ENCODE data around the gene MBNL2.

Gene MBNL2

DNA sequence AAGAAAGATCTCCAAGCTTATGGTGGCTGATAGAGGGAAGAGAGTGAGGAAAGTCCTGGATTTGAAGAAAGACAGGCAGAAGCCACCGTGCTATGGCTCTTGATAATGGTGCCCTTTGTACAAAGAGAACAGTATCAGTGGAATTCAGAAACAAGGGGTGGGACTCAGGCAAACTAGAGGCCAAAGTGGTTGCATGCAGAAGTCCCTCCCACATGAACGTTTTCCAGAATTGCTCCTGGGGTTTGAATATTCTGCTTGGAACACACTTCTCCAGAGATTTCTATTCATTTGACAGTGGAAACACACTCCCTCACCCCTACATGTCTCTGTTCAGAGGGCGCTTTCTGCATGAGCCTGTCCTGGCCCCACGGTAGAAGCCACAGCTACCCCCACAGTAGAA is 10.1 kb upstream of the MBNL2 start:
- DNase-seq = no peak

DNA sequence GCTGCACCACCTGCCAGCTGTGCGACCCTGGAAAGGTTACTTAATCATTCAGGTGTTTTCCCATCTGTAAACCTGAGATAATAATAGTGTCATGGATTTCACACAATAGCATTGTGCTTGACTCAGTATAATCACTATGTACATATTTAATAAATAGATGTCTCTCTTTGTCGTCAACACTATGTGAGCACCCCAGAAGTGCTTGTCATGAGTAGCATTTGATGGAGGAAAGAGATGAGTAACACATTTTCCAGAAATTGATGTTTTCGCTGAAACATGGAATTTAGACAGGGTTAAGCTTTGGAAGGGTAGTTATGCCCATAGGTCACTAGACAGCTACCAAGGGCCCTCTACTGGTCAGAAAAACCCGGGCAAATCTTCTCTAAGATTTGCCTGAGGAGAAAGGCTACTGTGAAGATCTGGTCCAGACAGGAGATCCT is 9.5 kb upstream of the MBNL2 start:
- no peak for DNase-seq

DNA sequence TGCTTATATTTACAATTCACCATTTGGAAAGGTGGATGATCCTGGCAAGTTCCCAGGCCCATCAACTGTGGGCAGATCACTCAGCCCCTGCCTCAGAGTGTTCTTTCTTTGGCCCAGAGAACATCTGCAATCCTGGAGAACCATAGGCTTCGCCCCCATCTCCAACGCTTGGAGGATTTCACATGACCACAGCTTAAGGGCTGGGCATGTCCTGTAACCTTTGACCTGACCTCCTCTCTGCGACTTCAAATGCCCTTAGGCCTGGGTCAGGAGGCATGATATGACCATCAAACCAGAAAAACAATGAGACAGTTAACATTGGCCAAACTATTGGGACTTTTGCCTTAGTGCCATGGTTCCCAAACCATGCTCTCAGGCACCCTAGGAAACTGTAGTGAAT is 7.2 kb upstream of the MBNL2 start:
- no peak for DNase-seq

GRCh38 chr13:97215325-97215724 is 6.8 kb upstream of the MBNL2 start:
- DNase-seq = no peak

GRCh38 chr13:97219226-97219625 is 2.9 kb upstream of the MBNL2 start:
- no peak for DNase-seq

- DNase-seq = no peak
Observed at GRCh38 chr13:97220151-97220900, 1.8 kb upstream of the MBNL2 start.

GRCh38 chr13:97221046-97221445 is 1.1 kb upstream of the MBNL2 start:
- no peak for DNase-seq

DNA sequence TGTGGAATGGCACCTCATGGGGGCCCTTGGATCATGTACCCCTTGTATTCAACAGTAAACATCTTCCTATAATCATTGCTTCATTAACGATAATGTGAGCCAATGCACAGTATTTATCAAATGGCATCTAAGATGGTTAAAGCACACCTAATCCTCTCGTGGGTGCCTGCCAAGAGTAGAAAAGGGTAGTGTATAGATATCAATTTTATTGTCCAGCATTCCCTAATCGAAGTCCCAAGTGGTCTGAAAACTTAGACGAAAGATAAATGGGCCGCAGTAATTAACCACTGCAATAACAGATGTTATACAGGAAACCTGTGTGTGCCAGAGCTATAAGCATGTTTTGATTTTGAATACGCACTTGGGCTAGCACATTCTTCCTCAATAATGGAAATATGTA is 667 bp upstream of the MBNL2 start:
- no peak for DNase-seq

- no peak for DNase-seq
Observed at GRCh38 chr13:97223037-97223710, 1.0 kb downstream of the MBNL2 start.

DNA sequence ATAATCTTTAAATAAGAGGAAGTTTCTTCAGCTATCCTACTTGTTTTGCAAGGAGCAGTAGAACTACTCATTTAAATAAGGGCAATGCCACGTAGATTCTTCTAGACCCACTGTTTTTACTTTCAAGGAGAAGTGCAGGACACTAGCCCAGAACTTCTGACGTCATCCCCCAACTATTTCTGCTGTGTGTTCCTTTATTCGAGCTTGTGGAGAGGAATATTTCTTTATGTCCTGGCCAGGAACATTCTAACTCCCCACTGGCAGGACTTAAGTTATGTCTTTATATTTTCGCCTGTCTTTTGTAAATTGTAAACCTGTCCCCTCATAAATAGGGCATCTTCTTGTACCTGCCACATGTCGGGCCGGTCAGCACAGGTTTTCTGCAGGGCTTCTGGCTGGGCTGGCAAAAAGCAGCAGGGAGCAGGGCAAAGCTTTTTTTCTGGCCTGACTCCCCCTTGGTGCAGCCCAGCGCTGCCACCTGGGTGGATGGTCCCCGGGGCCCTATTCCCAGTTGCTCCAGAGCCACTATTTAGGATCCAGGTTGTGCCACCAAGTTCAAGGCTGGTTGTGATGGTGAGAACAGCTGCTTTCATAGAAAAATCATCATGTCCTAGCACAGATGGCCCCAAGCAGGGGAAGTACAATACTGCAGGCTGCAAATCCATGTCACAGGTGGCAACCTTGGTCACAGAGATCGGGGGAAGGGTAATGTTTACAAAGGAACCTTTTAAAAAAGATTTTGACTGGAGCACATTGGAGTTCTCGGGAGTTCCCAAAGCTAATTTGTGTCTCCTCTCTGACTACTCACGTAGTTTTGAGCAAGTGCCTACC is 1.8 kb downstream of the MBNL2 start:
- DNase-seq = no peak

DNA sequence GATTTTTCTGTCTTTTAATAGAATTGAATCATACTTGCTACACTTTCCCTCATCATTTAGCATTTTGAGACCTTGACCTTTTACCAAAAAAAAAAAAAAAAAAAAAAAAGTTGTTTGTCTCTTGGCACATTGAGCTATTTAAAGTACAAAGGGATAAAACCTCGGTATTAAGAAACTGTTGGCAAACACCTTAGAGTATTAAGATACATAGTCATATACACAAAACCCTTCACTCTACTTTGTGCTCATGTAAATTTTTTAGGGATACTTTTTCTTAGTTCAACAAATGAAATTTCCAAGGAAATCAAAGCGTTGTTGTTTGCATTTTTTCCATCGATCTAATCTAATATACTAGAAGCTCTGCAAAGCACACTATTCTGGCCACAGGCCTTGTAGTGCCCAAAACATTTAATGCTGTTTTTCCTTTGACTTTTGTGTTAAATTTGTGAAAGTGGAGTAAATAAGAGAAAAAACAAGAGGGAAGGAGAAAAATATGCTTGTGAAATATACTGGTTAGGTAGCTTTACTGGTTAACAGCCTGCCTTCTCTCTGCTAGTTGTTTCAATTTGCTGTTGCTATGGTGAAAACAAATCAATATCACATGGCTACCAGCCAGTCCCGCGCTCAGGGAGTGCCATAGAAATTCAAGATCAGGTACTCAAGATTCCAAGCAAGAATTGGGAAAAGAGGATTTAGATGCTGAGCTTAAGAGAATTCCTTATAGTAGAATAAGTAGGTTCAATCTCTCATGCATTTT is 2.6 kb downstream of the MBNL2 start:
- DNase-seq = no peak

GRCh38 chr13:97225533-97225932 is 3.4 kb downstream of the MBNL2 start:
- no peak for DNase-seq

DNA sequence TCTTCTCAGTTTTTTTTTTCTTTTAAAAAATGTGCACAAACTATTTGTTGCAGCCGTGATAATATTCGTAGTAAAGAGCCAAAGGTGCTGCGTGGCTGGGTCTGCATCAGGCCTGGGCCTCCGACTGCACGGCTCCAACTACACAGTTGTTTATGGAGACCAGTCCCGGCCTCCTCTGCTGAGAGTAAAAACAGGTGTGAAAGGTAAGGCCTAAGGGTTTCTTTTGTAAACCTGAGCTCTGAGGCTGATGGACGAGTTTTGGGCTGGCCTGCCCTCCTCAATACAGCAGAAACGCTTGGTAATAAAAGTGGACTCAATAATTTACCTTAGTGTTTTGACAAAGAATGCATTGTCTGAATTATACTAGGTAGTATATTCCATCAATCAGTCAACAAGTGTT is 3.9 kb downstream of the MBNL2 start:
- DNase-seq = no peak

DNA sequence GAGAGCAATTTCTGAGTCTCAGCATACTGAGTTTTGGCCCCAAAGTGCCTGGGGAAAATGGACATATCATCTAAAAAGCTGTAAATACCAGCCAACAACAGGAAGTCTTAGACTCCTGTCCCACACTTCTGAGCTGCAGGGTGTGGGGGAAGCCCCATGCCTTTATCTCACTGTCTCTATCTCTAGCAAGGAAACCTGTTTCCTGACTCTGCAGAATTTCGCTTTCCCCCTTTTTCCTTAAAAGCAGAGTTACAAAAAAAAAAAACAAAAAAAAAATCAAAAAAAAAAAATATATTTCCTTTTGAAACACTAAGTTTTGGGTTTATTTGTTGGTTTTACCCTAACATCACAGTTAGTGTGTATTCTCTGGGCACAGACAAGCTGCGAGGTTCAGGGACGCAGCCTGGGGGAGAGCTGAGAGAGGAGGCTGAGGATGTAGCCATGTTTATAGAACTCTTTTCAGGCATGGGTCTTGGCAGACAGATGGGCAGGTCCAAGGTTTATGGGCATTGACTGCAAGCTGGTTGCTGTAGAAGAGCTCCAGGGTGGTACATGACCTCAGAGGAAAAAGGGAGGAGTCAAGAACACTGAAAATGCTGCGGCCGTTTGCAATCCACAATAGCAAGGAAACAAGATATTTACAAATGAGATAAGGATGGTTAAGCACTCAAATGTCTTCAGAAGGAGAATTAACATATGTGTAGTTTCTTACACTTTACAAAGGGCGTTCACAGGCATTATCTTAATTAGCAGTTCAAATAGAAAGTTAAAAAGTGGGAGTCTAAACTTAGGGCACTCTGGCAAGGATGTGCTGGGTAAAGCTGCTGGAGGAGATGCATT is 4.9 kb downstream of the MBNL2 start:
- DNase-seq = peak; percentile 25

- DNase-seq = no peak
Observed at GRCh38 chr13:97228850-97229521, 6.9 kb downstream of the MBNL2 start.

DNA sequence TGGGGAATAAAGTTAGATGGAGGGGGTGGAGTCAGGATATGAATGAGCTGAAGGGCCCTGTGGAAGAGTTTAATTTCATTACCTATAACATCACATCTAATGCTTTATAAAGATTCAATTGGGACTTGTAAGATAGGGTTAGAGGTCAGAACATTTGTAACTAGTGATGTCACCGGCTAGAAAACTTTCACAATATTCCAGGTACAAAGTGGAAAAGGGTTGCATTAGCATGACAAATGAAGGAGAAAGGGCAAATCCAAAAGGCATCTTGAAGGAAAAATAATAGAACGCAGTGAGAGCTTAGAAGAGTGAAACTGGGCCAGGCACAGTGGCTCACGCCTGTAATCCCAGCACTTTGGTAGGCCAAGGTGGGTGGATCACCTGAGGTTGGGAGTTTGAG is 7.6 kb downstream of the MBNL2 start:
- no peak for DNase-seq

DNA sequence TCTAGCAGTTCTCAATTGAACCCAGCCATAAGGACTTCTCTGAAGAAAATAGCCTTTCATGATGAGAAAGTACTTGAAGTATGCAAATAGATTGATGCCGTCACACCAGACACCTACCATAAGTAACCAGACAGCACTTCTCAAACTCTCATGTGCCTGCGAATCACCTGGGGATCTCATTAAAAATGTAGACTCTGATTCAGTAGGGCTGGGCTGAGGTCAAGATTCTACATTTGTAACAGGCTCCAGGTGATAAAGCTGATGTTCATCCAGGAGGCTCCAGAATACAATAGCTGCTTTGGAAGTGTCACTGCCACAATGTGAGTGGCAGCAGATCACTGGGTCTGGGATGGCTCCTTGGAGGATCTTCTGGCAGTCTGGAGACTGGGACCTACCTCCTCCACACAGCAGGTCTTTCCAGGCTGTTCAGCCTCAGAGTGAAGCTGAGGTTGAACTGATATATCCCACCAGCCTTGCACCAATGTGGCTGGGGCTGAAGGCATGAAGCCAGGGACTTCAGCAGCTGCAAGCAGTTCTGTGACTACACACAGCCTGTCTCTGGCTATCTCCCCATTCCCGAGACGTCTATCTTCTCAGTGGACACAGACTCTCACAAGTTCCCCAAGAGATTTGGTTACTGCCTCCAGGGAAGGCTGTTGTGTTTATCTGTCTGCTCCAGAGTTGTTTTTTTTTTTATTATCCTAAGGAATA is 9.1 kb downstream of the MBNL2 start:
- no peak for DNase-seq

DNA sequence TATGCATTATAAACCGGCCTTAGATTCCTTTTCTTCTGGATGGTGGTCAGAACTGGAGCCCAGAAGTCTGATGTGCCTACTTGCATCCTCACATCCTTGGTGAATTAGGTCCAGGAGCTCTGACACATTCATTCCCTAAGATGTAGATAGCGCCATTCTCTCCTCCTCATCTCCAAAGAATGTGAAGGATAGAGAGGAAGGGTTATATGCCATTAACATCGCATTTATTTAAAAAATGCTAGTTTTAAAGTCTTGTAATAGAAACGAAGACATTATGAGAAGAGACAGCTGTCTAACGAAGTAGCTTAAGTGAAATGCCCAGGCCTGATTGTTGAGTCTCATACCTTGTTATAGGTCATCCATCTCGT is 9.7 kb downstream of the MBNL2 start:
- no peak for DNase-seq

DNA sequence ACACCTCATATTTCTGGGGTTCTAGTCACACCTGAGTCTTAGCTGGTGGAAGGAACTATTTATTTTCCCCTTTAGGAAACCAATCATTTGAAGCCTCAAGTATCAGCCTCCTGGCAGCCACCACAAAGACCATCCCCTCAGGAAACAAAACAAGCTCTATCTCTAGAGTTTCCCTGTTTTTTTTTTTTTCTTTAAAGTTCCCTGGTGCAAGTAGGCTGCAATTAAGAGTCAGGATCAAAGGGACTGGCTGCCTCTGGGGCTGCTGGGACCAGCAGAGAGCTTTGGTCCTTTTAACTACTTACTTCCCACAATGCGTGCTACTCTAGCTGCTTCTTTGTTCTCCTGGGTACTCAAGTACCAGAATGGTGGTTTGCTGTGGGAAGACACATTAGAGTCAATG is 11.4 kb downstream of the MBNL2 start:
- DNase-seq = no peak

GRCh38 chr13:97234236-97234635 is 12.1 kb downstream of the MBNL2 start:
- no peak for DNase-seq

DNA sequence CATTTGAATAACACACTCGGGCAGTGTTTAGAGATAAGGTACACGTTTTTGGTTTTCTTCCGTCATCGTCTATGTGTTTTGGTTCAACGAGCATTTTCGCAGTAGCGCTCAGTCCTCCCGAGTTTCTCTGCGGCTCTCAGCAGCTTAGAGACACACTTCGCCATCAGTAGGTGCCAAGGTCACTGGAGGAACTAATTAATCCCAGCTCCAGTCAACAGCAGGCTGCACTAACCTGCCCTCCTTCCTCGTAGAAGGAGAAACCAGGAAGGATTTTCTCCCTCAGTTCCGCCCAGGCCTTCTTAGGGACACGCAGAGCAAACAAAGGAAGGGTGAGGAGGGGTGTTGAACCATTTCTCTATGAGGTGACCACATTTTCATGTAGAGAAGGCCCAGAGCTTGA is 12.6 kb downstream of the MBNL2 start:
- DNase-seq = no peak
